ENCODE data around the gene CALCOCO2.

Gene CALCOCO2, protein sequence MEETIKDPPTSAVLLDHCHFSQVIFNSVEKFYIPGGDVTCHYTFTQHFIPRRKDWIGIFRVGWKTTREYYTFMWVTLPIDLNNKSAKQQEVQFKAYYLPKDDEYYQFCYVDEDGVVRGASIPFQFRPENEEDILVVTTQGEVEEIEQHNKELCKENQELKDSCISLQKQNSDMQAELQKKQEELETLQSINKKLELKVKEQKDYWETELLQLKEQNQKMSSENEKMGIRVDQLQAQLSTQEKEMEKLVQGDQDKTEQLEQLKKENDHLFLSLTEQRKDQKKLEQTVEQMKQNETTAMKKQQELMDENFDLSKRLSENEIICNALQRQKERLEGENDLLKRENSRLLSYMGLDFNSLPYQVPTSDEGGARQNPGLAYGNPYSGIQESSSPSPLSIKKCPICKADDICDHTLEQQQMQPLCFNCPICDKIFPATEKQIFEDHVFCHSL

DNA sequence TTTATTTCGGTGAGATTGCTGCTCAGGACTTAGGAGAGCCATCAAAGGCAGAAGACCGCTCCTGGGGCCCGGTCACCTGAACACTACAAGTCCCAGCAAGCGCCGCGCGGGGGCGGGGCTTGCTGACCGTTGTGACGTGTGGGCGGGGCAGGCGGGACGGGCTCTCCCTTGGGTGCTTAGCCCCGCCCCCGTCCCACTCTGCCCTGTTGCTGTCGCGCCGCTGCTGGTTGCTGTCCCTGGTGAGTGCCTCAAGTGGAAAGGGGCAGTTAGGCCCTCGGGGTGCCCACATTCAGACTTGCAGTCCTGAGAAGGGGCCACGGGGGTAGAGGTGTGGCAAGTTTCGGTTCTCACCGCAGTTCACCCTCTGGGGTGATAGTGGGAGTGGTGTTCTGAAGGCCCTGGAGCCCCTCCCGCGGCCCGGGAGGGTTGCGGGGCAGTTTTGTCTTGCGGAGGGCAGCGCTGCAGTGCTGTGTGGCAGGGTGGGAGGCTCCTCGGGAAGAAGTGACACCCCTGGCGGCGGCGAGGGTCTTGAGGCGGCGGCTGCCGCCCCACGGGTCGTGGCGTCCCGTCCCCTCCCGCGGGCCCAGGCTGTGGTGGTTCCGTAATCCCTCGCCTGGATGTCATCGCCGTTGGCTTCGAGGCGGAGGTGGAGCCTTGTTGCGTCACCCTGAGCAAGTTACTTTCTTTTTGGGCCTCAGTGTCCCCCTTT lies at the start of gene CALCOCO2:
Gene CALCOCO2 (plus strand): TSS at position 196 of the 709 bp plus-strand sequence. CDS start 10,673 bp downstream, outside the sequence.
- peak; percentile 67 for DNase-seq (ENCODE audit: low read depth)
- H3K4me3 ChIP-seq (ENCODE audit: low read length), result peak within 1 kb of the TSS; percentile 94
- TF ChIP-seq, protein P1, sequence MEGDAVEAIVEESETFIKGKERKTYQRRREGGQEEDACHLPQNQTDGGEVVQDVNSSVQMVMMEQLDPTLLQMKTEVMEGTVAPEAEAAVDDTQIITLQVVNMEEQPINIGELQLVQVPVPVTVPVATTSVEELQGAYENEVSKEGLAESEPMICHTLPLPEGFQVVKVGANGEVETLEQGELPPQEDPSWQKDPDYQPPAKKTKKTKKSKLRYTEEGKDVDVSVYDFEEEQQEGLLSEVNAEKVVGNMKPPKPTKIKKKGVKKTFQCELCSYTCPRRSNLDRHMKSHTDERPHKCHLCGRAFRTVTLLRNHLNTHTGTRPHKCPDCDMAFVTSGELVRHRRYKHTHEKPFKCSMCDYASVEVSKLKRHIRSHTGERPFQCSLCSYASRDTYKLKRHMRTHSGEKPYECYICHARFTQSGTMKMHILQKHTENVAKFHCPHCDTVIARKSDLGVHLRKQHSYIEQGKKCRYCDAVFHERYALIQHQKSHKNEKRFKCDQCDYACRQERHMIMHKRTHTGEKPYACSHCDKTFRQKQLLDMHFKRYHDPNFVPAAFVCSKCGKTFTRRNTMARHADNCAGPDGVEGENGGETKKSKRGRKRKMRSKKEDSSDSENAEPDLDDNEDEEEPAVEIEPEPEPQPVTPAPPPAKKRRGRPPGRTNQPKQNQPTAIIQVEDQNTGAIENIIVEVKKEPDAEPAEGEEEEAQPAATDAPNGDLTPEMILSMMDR (conservative IDR thresholded peaks at IDR 0.05; ENCODE audit: low read depth, low read length), result no peak

DNA sequence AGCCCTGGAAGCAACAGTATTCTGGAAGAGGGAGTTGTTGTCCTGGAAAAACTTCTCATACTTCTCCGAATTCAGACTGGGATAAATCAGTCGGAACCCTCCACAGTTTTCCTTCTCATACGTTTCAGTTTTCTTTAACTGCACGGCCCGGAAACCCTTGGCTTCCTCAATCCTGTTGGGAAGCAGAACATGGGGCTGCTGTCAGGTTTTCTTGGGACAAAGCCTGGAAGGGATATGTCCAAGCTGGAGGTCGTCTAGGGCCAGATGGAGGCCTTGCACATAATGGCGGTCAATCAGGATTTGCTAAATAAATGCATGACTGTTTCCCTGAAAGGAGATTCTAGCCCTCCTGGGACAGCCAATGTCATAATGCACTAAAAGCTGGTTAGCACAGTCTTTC lies 43.0 kb upstream of the CALCOCO2 start:
- no peak overlapping the region for H3K4me3 ChIP-seq (ENCODE audit: low read length)
- TF ChIP-seq, protein P1 (conservative IDR thresholded peaks at IDR 0.05; ENCODE audit: low read depth, low read length), result no peak
- no peak for DNase-seq (ENCODE audit: low read depth)

DNA sequence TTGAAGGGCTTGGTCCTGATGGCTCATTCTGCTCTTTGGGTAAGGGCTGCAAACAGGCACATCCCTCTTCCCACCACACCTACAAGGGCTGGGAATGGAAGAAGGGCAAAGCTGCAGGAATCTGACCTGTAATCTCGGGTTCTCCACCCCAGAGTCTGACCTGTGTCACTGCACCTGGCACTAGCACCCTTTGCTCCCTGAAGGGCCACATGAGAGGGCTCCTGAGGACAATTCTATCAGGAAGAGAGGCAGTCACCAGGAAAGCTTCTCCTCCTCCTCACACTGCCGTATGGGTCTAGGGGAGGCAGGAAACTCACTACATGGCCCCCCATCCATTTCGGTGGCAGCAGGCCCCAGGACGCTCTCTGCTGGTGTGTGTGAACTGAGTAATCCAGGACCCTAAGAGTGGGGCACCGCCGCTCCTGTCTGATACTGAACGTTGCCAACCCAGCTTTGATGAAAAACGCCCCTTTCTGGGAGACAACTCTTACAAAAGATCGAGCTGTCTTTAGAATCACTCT lies 40.2 kb upstream of the CALCOCO2 start:
- no peak overlapping the region for H3K4me3 ChIP-seq (ENCODE audit: low read length)
- no peak for DNase-seq (ENCODE audit: low read depth)
- TF ChIP-seq, protein P1 (conservative IDR thresholded peaks at IDR 0.05; ENCODE audit: low read depth, low read length), result no peak

DNA sequence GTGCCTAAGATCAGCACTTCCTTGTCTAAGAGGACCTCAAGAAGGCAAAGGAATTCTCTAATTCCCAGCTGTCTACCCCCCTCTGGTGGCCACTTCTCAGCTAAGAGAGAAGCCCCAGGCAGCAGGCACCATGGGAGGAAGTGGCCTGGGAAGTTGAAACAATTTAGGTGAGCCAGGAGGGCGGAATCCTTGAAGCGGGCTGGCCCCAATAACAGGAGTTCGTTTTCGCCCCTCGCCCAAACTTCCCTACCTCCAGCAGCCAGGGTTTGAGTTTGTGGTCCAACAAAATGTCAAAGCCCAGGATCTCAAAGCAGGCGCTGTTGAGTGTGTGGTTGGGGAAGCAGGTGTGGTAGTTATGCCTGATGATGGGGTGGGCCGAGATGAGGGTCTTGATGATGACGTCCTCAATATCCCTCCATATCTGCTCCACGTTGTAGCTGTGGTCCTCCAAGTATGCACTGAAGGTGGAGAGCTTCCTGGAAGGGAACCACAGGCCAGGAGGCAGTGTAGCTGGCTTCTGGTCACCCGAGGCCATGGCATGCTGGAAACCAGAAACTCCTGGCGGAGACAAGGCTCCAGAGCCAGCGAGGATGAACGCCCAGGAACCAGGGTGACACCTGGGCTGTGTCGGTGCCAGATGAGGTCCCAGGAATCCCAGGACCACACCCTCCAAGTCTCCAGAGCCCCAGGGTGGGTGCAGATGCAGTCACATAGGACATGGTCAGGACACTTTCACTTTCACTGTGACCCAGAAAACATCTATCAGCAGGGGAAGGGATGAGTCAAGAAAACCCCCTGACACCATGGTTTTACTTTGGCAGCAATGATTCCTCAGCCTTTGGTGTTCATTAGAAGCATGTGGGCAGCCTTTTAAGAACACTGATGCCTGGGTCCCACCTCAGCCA lies 39.5 kb upstream of the CALCOCO2 start:
- DNase-seq (ENCODE audit: low read depth), result no peak
- H3K4me3 ChIP-seq (ENCODE audit: low read length), result no peak overlapping the region
- TF ChIP-seq, protein P1 (conservative IDR thresholded peaks at IDR 0.05; ENCODE audit: low read depth, low read length), result peak; percentile 90

DNA sequence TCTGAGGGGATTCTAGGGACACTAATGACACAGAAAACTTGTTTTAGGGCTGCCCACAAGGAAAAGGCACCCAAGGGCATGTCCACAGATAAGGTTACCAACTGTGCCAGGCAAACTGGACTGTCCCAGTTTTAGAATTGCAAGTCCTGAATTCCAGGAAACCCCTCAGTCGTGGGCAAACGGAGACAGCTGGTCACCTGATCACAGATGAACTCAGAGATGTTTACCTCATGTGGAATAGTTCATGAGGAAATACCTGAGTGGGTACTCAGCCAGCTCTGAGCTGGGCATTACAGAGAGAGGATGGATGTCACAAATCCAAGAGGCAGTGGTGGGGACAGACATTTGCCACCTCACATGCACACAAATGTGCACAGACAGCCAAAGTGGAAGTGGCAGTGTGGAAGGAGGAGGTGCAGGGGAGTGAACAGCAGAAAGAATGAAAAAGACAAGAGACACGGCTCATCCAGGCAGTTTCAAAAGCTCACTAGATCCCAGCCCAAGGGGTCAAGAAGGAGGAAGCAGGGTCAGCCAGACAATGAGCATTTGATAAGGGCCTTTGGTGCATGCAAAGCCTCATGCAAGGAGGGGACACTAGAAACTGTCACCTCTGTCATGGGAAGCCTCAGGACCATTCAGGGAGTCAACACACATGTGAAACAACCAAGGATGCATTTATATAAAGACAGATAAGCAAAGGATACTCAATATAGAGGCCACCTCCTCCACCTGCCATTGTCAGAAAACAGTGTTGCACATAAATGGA lies 38.6 kb upstream of the CALCOCO2 start:
- DNase-seq (ENCODE audit: low read depth), result no peak
- TF ChIP-seq, protein P1 (conservative IDR thresholded peaks at IDR 0.05; ENCODE audit: low read depth, low read length), result no peak
- H3K4me3 ChIP-seq (ENCODE audit: low read length), result no peak overlapping the region

Measured in retinal pigment epithelial cell (primary cell).